ENCODE measurements around the gene COL4A1.
A peak's percentile ranks its signal among the peaks of the same experiment; 100 is the strongest.

COL4A1 gene

DNA sequence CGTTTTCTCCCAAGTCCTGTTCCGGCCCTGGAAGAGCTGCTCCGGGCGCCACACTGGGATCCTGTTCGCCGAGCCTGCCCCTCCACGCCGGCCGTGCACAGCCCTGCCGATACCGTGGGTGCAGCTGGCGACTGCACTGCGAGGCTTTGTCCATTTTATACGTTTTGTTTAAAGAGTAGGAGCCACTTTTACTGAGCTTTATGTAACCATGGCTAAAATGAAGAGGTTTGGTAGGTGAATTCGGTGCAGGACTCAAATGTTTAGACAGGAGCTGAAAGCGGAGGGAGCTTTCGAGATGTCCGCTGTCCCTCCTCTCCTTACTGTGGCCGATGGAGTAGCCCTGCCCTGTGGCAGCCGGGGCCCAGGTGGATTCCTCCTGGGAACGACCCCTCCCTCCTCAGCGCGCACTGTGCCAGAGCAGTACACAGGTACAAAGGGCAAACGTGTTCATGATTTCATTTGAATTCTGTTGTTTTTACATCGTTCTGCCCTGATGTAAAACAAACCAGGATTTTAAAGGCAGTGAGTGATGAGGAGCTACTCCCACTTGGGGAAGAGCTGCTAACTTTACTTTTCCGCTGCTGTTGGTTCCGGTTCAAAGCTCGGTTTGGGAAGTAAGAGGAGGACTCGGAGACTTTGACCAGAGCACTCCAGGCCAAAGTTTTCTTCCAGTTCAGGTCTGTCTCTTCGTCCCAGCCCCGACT is 1.9 kb upstream of the COL4A1 start:
- DNase-seq, result no peak

DNA sequence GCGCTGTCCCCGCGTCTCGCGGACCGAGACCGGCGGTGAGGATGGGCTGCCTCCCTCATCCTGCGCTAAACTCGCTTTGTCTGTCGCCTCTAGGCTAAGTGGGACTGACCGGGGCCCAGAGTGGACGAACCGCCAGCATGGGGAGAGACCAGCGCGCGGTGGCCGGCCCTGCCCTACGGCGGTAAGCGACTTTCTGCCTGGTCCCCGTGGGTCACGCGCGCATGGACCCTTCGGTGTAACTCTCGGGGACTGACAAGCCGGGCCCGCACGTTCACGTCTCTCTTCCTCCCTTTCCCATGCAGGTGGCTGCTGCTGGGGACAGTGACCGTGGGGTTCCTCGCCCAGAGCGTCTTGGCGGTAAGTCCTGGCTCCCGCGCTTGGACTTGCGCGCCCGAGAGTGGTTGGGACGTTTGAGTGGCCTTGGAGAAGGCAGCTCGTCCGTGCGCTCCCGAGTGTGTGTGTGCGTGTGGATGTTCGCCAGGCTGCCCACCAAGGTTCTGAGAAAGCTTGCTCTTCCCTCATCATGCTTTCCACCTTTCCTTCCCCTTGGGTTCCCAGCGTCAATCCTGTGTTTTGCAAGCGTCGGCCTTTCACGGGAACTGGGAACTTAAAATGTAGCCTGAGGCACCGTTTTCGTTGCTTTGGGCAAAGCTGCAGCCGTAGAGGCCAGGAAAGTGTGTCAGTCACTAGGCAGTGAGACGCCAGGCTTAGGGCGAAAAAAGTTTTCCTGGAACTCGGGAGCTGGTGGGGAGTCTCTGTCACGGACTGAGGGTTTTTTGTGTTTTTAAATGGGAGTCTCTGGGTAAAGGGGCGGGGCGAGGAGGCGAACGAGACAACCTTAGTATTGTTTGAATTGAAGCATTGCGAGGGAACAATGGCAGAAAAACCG is 1.1 kb upstream of the COL4A1 start:
- no peak for DNase-seq

DNA sequence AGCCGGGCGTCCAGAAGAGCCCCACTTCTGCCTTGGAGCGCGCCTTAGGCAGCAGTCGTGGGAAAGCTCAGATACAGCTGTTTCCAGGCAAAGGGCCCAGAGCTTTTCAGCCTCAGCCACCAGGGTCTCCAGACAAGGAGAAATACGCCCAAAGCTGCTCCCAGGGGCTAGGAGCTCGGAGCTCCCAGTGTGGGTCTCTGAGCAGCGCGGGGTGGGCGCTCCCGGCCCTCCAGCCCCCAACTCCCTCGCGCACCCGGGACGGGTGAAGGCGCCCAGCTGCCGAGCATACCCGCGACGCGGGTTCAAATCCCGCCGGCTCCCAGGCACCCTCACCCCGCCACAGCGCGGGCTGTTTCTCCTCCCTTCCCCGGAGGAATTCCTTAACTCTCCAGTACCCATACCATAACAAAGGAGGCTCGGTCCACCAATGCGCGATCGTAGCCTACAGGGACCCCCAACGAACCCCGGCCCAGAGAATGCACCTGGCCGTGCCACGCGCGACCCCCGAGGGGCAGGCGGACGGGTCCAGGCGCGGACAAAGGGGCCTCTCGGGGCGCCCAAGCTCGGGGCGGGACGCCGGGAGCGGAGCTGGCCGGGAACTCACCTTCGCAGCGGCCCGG is 507 bp downstream of the COL4A1 start:
- no peak for DNase-seq

DNA sequence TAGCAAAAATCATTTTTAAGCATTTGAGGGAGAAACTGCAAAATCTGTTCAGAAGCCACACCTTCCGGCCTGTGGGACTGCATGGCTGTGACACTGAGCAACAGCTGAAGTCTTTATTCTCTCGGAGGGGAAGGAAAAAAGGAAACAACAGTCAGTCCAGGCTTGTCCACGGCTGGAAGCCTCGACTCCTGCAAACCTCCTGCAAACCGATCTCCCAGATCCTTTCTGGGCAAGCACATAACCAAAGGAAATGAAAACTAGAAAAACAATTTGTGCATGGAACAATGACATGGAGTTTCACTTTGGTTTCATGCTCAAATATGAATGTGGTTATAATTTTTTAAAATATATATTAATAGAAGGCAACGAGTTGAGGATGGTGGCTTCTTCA is 1.0 kb downstream of the COL4A1 start:
- DNase-seq, result peak in 1 of 2 experiments; percentile 3

DNA sequence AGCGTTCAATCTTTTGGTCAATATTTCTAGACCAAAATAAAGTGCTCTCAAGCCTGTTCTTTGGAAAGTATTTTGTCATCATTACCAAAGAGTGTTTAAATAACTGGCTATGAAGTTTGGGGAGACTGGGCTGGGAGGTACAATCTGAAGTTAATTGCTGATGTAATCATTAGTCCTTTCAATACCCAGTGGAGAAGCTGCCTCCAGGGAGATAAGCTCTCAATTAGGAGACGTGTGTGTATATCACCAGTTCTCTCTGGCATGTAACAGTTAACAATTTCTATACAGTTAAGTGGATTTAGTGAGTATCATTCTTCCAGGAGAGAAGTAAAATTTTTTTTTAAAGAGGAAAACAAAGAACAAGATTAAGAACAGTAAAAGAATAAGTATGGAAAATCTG is 1.4 kb downstream of the COL4A1 start:
- DNase-seq, result no peak

DNA sequence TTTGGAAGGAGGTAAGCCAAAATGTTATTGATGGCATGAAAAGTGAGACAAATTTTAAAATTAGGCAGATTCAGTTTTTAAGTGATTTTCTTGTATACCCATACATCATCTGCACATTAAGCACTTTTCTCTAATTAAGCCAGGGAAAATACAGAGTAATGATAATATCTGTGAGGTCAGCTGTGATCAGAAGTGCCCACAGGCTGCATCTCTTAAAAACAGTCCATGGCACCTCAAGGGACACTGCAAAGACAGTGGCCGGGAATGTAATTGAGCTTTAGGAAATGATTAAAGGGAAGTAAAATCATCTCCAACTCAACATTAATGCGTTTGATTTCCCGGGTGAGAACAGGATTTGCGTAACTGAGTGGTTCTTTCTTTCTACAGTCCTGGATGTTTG is 2.0 kb downstream of the COL4A1 start:
- DNase-seq, result no peak

DNA sequence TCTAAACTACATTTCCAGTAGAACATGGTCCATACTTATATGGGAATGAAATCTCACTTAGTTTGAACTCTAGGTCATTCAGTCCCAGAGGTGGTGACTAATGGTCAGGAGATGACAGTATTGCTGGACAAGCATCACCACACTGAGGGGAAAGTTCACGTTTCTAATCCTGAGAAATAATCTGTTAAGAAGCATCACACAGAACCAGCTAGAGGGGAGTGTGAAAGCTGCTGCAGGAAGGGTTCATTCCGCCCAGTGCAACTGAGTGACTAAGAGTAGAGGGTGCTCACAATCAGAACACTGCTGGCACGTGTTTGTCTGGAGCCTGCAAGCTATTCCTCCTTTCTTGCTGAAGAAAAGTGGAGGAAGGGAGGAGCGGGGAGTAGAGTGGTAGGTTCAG is 2.7 kb downstream of the COL4A1 start:
- DNase-seq, result no peak

DNA sequence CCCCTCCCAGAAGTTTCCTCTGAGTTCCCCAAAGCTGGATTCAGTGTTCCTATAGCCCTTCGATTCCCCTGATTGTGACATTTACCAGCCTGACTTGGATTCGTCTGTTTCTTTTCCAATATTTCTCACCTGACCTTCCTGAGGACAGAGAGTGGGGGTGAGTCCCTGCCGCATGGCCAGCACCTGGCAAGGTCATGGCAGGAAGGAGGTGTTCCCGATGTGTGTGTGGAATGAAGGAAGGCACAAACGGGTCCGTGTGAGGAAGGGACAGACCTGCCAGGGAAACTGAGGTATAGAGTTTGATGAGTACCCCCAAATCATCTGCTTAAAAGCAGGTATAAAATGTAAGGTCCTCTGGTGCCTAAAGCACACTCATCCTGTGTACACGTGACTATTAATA is 3.3 kb downstream of the COL4A1 start:
- no peak for DNase-seq

DNA sequence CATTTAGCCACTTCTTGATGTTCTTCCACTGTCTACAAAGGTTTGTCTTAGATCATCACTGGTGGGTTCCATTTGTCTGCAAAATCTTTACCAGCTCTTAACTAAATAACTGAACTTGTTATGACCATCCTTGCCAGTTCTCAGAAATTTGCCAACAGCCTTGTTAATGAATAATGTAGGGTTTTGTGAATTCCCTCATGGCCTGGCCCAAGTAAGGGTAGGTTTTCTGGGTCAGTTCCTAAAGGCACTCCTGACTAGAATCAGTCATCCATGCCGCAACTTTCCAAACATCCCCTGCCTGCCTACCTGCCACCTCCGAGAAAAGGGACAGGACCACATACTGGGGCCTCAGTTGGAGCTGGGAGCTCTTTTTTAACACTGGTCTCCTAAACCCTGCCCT is 4.0 kb downstream of the COL4A1 start:
- no peak for DNase-seq

DNA sequence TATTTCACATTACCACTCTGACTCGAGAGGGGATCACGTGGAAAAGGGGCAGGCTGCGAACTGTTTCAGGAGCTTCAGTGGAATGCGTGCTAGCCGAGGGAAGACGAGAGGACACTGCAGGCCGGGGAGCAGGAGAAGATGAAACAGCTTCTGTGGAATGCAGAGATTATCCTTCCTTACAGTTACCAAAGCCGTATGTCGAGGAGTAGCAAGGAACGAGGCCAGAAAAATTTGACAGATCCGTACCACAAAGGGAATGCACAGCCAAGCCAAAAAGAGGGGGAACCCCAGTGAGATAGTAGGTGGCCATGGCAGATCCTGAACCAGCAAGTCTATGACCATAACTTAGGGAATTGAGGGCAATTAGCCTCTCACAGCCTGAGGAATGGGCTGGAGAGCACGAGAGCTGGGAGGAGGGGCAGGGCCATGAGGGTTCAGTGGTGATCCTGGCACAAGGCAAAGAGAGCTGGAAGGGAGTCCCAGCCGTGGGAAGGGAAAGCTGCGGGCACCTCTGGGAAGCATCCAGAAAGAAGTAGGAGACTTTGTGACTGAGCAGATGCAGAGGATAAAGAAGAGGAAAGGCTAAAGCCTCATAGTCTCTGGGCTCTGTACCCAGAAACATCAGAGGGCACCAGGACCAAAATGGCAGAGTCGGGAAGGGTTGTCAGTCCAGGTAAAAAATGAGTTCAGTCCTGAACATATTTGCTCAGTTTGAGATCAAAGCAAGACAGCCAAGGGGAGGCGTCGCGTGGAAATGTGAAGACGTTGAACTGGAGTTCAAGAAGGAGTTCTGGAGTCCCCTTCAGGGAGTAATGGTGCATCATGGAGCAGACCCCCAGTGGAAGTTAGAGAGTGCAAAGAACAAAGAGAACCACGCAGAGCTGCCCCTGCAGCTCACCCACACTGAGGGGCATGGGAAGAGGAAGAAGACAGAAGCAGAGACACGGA is 5.1 kb downstream of the COL4A1 start:
- DNase-seq, result no peak

DNA sequence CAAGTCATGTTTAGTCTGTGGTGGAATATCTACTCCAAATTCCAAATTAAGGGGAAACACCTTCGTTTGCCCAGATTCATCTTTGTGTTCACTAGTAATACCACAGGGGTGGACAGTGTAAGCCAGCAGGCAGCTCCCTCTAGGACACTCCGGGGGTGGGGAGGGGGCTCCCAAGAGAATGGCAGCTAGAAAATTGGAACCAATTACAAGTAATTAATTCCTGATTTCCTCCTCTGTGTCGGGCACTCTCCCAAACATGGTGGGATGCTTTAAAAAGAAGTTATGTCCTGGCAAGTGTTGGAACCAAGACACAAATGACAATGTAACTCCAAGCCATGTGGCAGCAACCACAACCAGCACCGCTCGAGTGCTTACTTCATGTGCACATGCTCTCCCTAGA is 5.9 kb downstream of the COL4A1 start:
- DNase-seq, result no peak

DNA sequence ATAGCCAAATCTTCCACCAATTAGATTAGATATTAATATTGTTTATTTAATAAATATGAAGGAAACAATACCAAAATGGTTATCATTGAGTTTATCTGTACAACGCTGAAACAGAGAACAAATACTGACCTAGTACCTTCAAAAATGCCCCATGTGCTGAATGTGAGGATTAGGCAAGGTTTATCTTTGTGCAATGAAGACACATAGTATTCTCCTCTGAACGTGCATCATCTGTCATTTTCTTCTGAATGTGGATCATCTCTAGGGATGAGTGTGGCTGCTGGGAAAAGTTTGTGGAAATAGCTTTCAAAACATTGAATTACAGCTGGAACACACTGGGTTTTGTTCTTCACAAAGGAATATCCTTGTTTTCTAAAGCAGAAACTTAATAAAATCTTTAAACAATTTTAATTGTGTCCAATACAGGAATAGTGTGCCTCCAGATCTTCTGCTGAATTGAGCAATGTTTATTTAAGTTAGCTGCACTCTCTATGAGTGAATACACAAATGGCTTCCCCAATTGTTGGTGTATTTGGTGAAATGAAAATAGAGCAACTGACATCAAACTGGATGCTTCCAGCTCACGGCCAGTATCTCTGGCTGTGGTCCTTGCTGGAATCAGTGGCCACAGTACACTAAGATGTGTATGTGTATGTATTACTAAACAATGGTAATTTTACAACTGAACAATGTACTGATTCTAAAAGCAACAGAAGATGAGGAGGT is 6.7 kb downstream of the COL4A1 start:
- DNase-seq, result no peak

DNA sequence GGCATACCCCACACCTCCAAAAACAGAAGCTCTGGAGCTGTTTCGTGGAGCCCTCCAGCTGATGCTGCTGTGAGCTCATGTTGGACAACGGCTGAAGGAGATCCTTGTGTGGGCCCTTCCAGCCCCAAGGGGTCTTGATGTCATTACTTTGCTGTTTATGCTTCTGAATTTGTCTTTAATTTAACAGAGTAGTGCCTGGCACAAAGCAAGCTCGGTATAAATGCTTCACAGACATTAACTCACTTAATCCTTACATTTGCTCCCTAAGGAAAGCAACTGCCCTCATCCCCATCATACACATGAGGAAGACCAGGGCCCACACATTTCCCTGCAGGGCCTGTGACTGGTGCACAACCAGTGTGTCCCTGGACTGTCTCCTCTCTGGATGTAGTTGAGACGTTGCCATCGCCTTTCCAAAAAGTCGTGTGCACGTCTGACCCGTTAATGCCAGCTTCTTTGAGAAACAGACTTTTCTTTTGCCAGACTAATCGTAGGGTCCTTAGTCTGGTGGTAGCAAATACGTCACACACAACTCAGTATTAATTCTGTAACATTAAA is 7.6 kb downstream of the COL4A1 start:
- no peak for DNase-seq

DNA sequence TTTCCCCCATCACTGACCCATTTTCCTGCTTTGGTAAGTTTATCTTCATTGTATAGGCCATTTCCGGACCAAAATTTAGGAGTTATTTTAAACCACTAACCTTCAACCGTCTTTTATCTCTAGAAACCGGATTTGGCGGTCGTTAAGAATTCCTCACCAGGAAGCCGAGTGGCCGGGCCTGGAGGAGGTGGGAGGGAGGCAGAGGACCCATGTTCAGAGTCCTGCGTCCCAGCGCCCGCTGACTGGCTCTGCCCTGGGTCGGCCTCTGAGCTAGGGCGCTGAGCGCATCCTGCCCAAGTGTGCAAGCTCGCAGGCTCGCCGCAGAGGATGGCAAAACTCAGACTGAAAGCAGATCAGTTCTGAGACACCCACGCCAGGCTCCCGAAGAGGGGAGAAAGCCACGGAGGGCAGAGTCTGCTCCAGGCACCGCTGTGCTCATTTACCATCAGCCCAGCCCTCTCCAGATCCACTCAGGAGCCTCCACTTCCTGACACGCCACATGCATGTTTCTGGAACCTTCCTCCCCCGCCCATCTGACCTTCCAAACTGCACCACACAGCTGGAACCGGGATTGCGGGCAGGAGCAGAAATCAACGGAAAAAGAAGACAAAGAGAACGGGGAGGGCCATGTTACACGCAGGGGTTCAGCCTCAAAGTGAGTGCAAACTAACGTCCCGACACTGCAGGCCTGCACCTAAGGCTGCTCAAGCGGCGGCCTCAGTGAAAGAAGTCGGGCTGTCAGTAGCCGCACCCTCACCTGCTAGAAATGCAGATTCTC is 8.3 kb downstream of the COL4A1 start:
- DNase-seq, result peak; percentile 5

DNA sequence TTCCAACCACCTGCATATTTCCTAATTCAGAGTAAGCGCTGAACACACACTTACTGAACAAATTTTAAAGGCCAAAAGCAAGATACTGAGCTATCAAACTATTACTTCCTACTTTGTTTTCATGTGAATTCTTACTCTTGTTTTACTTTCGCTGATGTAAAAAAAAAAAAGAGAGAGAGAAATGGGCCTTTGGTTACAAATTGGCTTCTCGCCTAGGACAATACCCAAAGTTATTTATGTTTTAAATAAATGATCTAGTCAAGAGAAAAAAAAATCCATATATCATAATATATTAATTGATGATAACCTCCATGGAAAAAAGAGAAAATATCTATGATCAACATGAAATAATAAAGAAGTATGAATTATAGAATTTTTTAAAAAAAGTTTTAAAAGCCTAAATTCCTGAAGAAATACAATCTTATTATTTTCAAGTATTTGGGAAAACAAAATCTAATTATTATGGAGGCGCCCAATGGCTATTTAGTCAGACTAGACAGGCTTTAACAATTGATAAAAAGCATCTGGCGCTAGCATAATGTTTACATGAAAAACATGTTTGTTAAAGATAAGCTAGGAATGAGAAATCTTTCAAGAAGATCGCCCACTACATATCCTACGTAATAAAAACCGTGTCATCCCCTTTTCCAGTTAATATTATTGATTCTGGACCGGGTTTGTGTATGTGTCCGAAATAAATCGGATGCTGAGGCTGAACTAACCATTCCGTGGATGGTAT is 9.0 kb downstream of the COL4A1 start:
- no peak for DNase-seq

DNA sequence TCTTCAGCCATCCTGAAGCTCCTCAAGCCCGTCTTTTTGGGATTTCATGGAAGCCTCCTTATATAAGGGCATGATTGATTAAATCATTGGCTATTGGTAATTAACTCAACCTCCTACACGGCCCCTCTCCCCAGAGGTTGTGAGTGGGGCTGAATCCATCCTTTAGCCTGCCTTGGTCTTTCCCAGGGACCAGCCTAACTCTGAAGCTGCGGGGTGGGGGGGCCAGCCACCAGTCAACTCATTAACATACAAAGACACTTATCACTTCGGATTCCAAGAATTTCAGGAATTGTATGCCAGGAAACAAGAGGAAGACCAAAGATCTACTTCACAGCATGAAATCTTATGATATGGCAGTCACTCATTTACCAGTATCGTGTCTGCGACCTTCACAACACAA is 9.9 kb downstream of the COL4A1 start:
- no peak for DNase-seq

DNA sequence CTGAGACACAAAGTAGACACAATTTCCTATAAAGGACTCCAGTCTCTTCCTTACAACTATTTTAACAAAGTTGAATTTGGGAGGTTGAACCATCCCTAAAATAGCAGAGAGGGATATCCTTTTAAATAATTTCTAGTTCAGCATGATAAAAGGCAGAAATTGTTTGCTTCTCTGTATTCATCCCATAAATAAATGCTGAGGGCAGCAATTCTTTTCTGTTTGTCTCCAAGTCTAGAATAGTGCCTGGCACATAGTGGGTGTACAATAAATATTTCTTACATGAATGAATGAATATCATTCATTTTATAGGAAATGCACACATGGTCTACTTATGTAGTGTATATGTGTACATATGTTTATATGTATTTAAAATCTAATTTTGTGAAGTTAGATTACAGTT is 12.3 kb downstream of the COL4A1 start:
- no peak for DNase-seq

DNA sequence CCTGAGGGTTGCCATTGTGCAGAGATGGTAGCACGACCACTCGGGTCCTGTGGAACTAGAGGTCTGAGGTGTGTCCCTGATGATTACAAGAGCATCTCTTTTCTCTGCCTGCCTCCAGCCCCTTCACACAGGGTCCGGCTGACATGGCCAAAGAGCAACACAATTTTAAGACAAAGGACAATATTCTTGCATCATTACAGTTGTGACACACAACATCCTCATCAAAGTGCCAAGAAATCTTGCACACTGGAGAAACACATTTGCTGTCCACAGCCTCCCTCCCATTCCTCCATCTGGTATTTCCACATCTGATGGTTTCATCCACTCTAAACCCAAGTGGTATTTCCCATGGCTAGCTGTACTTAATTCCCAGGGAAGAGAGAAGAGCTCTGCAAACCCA is 12.8 kb downstream of the COL4A1 start:
- DNase-seq, result no peak

DNA sequence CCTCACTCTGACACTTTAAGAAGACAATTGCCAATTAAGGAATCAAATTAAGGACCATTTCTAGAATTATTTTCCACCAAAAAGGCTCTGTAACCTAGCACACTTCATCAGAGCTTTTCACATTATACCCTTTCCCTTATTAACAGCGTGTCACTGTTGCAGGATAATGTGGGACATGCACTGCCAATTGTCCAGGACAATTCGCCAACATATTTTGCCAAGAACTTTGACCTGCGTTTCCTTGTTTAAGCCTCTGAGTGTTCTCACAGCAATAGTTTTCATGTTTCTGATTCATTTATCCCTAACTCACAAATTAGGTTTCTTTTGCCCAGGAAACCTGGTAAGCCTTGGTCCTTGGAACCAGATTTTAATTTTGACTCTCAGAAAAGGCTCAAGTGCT is 13.3 kb downstream of the COL4A1 start:
- no peak for DNase-seq

DNA sequence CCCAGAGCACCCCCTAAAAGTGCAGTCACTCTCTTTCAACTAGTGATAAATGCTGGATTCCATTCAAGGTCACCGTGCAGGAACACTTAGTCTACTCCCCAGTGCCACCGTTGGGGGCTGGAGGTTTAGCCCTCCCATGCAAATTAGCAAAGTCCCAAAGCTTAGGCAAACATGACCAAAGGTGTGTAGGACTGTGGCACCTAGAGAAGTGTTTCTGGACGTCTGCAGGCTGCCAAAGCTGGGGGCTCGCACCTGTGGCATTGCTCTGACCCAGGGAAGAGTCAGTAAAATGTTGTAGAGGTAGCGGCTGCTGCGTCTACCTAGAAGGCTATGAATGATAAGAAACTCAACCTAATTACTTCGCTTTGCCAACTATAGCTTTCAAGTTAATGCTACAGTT is 13.9 kb downstream of the COL4A1 start:
- no peak for DNase-seq

Data from Kasumi-1 (cell line).